ENCODE measurements around the gene ITGB8. TPM values are rescaled to one million over a fixed set of nuclear protein-coding genes. Genes with fewer than 3 reads are reported as not detected.

The ITGB8 gene
- total RNA-seq, 1 donor from 2014 or later = 62.6 TPM

DNA sequence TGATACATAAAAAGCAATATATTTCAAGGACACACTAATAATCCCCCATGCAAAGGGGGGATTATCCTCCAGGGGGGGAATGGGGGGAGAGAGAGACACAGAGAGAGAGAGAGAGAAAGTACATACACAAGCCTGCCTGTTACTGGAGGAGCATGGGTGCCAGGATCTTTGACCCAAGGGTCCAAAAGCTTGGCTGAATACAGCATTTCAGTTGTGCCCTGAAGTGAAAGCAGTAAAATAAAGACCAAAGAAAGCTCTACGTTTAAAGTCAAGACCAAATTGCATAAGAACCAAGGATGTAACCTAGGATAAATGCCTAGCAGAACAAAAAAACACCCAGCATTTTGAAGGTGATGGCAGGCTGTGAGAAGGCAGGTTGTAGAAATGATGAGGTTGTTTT, 27.8 kb upstream of the ITGB8 start:
- DNase-seq (ENCODE audit: extremely low spot score in 2 of 2) = no peak
- Histone ChIP-seq H3K9me3 (no peaks in the 10 kb centered on the region), H3K4me1 (peaks cover 7% of the 10 kb centered on the region), H3K36me3 (no peaks in the 10 kb centered on the region), H3K4me3 (no peak overlapping the region), H3K27me3 (no peaks in the 10 kb centered on the region), H3K27ac (no peak overlapping the region)
- intact Hi-C loops (cut with DNase I) = no loop called here
- TF ChIP-seq, protein P1, sequence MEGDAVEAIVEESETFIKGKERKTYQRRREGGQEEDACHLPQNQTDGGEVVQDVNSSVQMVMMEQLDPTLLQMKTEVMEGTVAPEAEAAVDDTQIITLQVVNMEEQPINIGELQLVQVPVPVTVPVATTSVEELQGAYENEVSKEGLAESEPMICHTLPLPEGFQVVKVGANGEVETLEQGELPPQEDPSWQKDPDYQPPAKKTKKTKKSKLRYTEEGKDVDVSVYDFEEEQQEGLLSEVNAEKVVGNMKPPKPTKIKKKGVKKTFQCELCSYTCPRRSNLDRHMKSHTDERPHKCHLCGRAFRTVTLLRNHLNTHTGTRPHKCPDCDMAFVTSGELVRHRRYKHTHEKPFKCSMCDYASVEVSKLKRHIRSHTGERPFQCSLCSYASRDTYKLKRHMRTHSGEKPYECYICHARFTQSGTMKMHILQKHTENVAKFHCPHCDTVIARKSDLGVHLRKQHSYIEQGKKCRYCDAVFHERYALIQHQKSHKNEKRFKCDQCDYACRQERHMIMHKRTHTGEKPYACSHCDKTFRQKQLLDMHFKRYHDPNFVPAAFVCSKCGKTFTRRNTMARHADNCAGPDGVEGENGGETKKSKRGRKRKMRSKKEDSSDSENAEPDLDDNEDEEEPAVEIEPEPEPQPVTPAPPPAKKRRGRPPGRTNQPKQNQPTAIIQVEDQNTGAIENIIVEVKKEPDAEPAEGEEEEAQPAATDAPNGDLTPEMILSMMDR (IDR thresholded peaks at IDR 0.05) = no peak
- TF ChIP-seq POLR2A (IDR thresholded peaks at IDR 0.05) (no peak), POLR2AphosphoS5 (IDR thresholded peaks at IDR 0.05; ENCODE audit: insufficient read depth in 1 of 2, low read depth in 1 of 2) (no peak)

DNA sequence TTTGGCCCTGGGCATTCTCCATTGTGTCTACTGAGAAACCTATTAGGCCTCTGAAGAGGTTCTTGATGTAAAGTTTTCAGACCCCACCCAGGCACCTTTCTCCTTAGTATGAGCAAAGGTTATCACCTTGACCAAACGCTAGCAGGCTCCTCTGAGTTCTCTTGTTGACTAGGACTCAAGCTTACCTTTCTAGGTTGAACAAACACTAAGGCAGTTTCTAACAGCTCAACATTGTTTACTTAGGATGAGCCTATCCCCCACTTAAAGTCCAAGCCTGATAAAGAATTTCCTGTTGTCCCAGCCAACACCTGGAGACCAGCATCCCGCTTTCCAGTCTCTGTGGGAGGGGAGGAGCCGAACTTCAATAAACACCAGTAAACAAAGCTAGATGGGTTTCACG, 26.3 kb upstream of the ITGB8 start:
- intact Hi-C loops (cut with DNase I) = no loop called here

DNA sequence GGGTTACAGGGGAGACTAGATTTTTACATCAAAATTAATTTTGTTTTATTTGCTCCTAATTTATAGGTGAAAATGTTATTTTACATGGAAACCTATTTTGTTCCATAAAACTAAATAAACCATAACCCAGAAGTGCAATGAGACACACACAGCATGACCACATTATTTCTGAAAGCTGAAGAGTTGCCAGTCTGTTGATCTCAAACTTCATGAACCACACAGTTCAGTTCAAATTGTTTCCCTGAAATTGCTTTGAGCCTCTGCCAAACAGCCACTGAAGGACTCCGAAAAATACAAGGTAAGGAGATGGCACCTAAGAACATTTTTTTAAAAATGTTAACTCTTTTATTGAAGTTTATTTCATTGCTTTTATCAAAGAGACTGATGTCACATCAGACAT, 25.0 kb upstream of the ITGB8 start:
- H3K9me3 ChIP-seq = no peaks in the 10 kb centered on the region
- no peak for TF ChIP-seq POLR2A (IDR thresholded peaks at IDR 0.05)
- TF ChIP-seq, protein P1 (IDR thresholded peaks at IDR 0.05) = no peak
- no peak for TF ChIP-seq POLR2AphosphoS5 (IDR thresholded peaks at IDR 0.05; ENCODE audit: insufficient read depth in 1 of 2, low read depth in 1 of 2)
- H3K27ac ChIP-seq = no peak overlapping the region
- H3K27me3 ChIP-seq = no peaks in the 10 kb centered on the region
- intact Hi-C loops (cut with DNase I) = no loop called here
- H3K36me3 ChIP-seq = no peaks in the 10 kb centered on the region
- H3K4me3 ChIP-seq = no peak overlapping the region
- peaks cover 7% of the 10 kb centered on the region for H3K4me1 ChIP-seq
- no peak for DNase-seq (ENCODE audit: extremely low spot score in 2 of 2)

More for the DNA sequence above, 26.3 kb upstream of the ITGB8 start:
- no peaks in the 10 kb centered on the region for H3K9me3 ChIP-seq
- H3K27ac ChIP-seq = no peak overlapping the region
- no peak for DNase-seq (ENCODE audit: extremely low spot score in 2 of 2)
- H3K4me1 ChIP-seq = peaks cover 7% of the 10 kb centered on the region
- TF ChIP-seq POLR2AphosphoS5 (IDR thresholded peaks at IDR 0.05; ENCODE audit: insufficient read depth in 1 of 2, low read depth in 1 of 2) = no peak
- TF ChIP-seq, protein P1 (IDR thresholded peaks at IDR 0.05) = no peak
- TF ChIP-seq POLR2A (IDR thresholded peaks at IDR 0.05) = no peak
- H3K4me3 ChIP-seq = no peak overlapping the region
- H3K27me3 ChIP-seq = no peaks in the 10 kb centered on the region
- no peaks in the 10 kb centered on the region for H3K36me3 ChIP-seq

DNA sequence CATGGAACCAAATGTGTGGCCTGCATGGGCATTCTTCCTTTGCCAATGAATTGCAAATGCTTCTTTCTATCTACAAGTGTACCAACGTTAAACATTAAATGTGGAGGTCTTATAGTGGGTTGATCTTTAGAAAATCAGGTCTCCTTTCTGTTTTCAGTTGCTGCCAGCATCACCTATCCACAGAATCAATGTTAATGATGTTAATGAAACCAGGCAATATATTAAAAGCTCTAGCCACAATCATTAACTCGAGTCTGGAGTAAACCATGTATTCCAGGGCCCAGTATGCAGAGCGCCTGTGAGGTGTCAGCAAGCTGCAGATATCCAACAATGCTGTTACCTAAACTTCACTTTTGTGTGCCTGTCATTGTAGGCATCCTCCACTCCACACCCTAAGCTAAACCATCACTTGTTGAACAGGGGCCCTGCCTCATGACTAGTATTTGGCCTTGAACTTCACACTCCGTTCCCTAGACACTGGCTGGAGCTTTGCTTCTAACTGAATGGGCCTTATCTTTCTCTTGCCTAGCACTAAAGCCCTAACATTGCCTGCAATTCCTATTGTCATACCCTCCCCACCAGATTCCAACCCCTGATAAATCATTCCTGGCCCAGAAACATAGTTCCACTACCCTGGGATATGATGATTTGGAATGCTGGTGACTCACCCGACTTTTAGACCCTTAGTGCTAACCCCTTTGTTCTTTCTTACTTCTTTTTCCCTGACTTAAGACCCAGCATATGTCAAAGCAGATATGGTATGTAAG, 24.3 kb upstream of the ITGB8 start:
- TF ChIP-seq POLR2A (IDR thresholded peaks at IDR 0.05) (no peak), POLR2AphosphoS5 (IDR thresholded peaks at IDR 0.05; ENCODE audit: insufficient read depth in 1 of 2, low read depth in 1 of 2) (no peak)
- TF ChIP-seq, protein P1 (IDR thresholded peaks at IDR 0.05) = no peak
- no peak for DNase-seq (ENCODE audit: extremely low spot score in 2 of 2)
- peaks cover 7% of the 10 kb centered on the region for H3K4me1 ChIP-seq
- no peak overlapping the region for H3K4me3 ChIP-seq
- no peak overlapping the region for H3K27ac ChIP-seq
- no peaks in the 10 kb centered on the region for H3K27me3 ChIP-seq
- H3K36me3 ChIP-seq = no peaks in the 10 kb centered on the region
- no peaks in the 10 kb centered on the region for H3K9me3 ChIP-seq
- intact Hi-C loops (cut with DNase I) = no loop called here

DNA sequence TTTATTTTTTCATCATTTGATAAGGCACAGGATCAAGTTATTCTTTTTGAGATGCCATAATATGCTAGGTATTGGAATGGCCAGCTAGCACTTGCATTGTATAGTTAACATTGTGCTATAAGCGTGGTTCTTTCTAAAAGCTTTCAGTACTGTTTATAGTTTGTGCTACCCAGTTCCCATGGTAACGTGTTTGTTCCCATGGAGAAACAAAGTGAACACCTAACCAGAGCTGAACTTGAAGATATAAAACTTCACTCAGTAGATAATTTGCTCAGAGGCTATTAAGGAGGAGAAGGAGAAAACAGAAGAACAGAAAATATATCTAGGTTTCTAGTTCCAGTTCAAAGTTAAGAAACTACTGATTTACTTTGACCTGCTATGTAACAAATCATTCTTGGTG, 23.6 kb upstream of the ITGB8 start:
- intact Hi-C loops (cut with DNase I) = no loop called here
- Histone ChIP-seq H3K4me3 (no peak overlapping the region), H3K27ac (no peak overlapping the region), H3K9me3 (no peaks in the 10 kb centered on the region), H3K4me1 (peaks cover 7% of the 10 kb centered on the region), H3K36me3 (no peaks in the 10 kb centered on the region), H3K27me3 (no peaks in the 10 kb centered on the region)
- DNase-seq (ENCODE audit: extremely low spot score in 2 of 2) = no peak
- TF ChIP-seq POLR2AphosphoS5 (IDR thresholded peaks at IDR 0.05; ENCODE audit: insufficient read depth in 1 of 2, low read depth in 1 of 2) (no peak), POLR2A (IDR thresholded peaks at IDR 0.05) (no peak)
- TF ChIP-seq, protein P1 (IDR thresholded peaks at IDR 0.05) = no peak

All from vagina (tissue), 2 donors.